HCT116 (cell line): ENCODE measurements around the gene TOX3.

ENCODE experiments used
- EZH2 ChIP-seq: fragments of 200-600 bp; sonication (generic); IDR thresholded peaks from 2 replicates; pipeline ENCODE4 v1.6.1; 2017; ENCODE audit warnings: antibody characterized with exemption, mixed run types
- POLR2A ChIP-seq: IDR thresholded peaks from 2 replicates; pipeline ENCODE4 v1.7.0; 2011; ENCODE audit warnings: borderline replicate concordance; ENCODE audit not compliant: insufficient read depth, insufficient read length; ENCODE audit errors: extremely low read depth
- SP1 ChIP-seq: IDR thresholded peaks from 2 replicates; pipeline ENCODE4 v1.6.1; 2012; ENCODE audit warnings: low read depth
- SRF ChIP-seq: IDR thresholded peaks from 2 replicates; pipeline ENCODE4 v1.6.1; 2012; ENCODE audit warnings: low read depth
- YY1 ChIP-seq: IDR thresholded peaks from 2 replicates; pipeline ENCODE4 v1.6.1; 2011; ENCODE audit warnings: low read length, low read depth, moderate library complexity, mild to moderate bottlenecking; ENCODE audit not compliant: insufficient replicate concordance; ENCODE audit errors: extremely low read depth
- ZNF274 ChIP-seq: fragments of 200-500 bp; sonication (Bioruptor generic); IDR thresholded peaks from 2 replicates; pipeline ENCODE4 v1.6.1; 2014; ENCODE audit warnings: mild to moderate bottlenecking, low read depth, low read length, inconsistent platforms
- TF ChIP-seq, protein P1 (sequence below), 3 experiments: fragments of 200-600 bp in 1 of 3; sonication (generic) in 1 of 3; IDR thresholded peaks in 2 of 3; conservative IDR thresholded peaks in 1 of 3; 2 replicates each; pipeline ENCODE4 v1.5.1; 2012 to 2017; ENCODE audit warnings: low read depth in 2 of 3, low read length in 2 of 3, antibody characterized with exemption in 1 of 3, borderline replicate concordance in 1 of 3, control low read depth in 1 of 3, mild to moderate bottlenecking in 1 of 3, mixed read lengths in 1 of 3, mixed run types in 1 of 3, moderate library complexity in 1 of 3; ENCODE audit not compliant: insufficient read depth in 1 of 3
- TF ChIP-seq, protein P2 (sequence below): IDR thresholded peaks from 2 replicates; pipeline ENCODE4 v1.6.1; 2012

DNA sequence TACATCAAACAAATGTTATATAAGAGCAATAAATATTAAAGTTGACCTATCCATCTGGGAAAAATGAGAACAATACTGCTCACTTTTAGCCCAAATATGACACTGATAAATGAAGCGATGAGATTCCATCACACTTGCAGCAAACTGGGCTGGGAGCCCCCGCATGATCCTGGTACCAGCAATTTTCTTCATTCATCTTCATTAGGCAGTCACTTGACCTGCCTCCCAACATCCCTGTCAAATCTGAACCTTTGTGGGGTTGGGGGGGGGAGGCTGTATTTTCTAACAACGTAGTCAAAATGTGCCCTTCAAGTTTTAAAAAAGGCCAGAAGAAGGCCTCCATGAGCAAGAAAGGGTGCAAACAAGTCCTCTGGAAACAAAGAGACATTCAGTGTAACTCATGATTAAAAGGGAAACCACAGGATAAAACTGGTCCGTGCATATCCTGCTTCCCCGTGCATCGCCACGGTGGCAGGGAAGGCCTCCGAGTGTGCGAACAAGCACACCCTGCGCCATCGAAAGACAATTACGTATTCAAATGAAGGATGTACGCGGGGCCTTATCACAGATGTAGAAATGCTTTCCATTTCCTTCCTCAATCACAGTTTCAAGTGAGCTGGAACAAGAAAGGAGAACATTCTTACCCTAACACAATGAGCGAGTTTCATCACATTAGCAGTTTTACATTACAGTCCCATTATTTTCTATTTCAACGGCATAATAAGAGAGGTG is 48.4 kb downstream of the TOX3 start:
- TF ChIP-seq SP1 (no peak), SRF (no peak), ZNF274 (no peak), YY1 (no peak), POLR2A (no peak), EZH2 (no peak)
- TF ChIP-seq, protein P1, sequence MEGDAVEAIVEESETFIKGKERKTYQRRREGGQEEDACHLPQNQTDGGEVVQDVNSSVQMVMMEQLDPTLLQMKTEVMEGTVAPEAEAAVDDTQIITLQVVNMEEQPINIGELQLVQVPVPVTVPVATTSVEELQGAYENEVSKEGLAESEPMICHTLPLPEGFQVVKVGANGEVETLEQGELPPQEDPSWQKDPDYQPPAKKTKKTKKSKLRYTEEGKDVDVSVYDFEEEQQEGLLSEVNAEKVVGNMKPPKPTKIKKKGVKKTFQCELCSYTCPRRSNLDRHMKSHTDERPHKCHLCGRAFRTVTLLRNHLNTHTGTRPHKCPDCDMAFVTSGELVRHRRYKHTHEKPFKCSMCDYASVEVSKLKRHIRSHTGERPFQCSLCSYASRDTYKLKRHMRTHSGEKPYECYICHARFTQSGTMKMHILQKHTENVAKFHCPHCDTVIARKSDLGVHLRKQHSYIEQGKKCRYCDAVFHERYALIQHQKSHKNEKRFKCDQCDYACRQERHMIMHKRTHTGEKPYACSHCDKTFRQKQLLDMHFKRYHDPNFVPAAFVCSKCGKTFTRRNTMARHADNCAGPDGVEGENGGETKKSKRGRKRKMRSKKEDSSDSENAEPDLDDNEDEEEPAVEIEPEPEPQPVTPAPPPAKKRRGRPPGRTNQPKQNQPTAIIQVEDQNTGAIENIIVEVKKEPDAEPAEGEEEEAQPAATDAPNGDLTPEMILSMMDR (IDR thresholded peaks at IDR 0.05 in 2 of 3, conservative IDR thresholded peaks at IDR 0.05 in 1 of 3; ENCODE audit: borderline replicate concordance in 1 of 3, insufficient read depth in 1 of 3, low read depth in 2 of 3, low read length in 2 of 3) = no peak
- TF ChIP-seq, protein P2, sequence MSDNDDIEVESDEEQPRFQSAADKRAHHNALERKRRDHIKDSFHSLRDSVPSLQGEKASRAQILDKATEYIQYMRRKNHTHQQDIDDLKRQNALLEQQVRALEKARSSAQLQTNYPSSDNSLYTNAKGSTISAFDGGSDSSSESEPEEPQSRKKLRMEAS = no peak
